Measurements from ENCODE around the gene NOP14.
A peak's percentile ranks its signal among the peaks of the same experiment; 100 is the strongest.
"Not testable (repeated sequence)": the region's sequence is repeated elsewhere in the genome, so short reads cannot be mapped to it uniquely, and the experiment has no call there.

The NOP14 gene

GRCh38 chr4:2941138-2942036 is 21.8 kb downstream of the NOP14 start:
- DNase-seq, result peak; percentile 21

GRCh38 chr4:2940267-2941137 is 22.7 kb downstream of the NOP14 start:
- peak; percentile 26 for DNase-seq

- peak; percentile 36 for DNase-seq
Observed at GRCh38 chr4:2939383-2940243, 23.6 kb downstream of the NOP14 start.

- no peak for DNase-seq
Observed at GRCh38 chr4:2938906-2939305, 24.3 kb downstream of the NOP14 start.

DNA sequence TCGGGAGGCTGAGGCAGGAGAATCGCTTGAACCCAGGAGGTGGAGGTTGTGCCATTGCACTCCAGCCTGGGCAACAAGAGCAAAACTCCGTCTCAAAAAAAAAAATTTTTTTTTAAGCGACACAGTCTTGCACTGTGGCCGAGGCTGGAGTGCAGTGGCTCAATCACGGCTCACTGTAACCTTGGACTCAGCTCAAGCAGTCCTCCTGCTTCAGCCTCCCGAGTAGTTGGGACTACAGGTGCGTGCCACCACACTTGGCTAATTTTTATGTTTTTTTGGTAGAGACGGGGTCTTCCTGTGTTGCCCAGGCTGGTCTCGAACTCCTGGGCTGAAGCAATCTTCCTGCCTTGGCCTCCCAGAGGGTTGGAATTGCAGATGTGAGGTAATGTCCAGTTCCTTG is 24.8 kb downstream of the NOP14 start:
- DNase-seq, result not testable (repeated sequence)

DNA sequence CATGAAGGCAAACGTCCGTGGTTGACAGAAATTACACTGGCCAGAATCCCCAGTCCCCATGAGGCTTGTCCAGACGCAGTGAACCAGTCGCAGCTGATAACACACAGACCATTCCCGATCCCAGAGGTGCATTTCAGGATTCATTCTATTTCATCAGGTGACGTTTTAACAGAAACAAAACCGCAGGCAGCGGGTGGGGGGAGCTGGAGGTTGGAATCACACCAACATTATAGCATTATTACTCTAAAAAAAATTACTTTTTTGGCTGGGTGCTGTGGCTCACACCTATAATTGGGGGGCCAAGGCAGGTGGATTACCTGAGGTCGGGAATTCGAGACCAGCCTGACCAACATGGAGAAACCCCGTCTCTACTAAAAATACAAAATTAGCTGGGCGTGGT is 25.2 kb downstream of the NOP14 start:
- DNase-seq, result no peak

- peak; percentile 39 for DNase-seq
Observed at GRCh38 chr4:2937146-2937857, 25.9 kb downstream of the NOP14 start.

GRCh38 chr4:2936773-2937145 is 26.4 kb downstream of the NOP14 start:
- peak; percentile 40 for DNase-seq

DNA sequence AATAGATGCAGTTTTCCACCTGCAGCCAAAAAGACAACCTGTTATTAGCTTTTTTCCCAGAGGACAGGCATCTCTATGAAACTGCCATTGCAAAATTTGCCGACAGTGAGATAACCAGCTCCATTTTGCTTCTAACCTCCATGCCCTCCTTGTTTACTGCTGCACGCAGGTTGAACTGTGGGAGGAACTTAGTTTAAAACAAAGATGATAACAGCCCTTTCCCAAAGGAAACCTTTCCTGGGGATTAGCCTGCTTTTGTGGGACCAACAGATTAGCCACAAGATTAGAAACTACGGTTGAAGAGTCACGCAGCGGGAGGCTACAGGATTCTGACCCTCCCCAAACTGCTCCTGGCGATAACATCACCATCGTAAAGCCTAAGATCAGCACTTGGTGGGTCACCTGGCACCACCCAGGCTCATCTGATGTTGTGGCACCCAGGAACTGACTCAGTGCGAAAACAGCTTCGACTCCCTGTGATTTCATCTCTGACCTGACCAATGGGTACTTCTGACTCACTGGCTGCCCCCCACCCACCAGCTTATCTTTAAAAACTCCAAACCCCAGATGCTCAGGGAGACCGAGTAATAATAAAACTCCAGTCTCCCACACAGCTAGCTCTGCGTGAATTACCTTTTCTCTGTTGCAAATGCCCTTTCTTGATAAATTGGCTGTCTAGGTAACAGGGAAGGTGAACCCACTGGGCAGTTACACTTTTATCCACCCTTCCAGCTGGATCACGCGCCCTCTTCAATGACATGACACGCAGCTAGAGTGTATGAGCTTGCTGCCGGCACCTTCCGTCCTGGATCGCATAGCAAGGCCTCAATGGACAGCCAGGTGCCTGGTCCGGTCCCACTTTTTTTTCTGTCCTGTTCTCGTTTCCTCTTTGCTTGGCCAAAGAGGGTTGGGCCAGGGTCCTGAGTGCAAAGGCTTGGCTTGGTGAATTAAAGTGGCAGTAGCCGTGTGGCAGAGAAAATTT is 27.2 kb downstream of the NOP14 start:
- DNase-seq, result peak; percentile 46

DNA sequence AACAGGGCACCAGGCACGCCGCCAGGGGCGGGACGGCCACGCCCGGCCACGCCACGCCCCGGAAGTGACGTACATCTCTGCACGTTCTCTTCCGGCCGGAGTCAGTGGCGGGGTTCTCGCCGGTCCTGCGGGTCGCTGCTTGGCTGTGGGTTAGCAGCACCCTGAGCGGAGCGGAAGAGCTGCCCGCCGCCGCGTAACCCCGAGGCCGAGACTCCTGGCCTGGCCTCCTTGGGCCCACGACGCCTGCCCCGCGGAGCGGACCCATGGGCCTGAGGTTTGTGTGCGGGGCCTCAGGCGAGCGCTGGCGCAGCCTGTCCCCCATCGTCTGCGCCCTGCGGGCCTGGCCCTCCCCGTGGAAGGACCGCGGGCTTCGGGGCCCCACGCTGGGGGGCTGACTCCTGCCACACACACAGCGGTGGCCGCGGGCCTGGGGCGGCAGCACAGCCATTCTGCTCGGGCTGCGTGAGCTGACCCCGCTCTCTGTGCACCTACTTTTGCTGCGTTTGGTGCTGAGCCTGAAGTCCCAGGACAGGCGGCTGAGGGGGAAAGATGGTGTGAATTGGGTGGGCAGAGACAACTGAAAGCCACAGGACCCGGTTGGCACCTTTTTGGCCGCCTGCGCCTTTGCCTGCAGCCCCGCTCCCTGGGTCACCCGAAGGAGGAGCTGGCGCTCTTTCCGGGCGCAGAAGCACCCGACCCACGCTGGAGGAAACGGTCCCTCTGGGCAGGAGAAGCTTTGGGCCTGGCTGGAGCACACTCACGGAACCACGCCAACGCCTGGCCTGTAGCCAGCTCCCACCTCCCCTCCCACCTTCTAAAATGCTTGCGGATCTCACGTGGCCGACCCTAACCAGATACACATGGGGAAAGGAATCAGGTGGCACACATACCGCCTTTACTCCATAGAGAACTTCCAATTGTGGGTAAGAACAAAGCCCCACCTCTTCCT is 28.1 kb downstream of the NOP14 start:
- peak; percentile 98 for DNase-seq

- peak; percentile 68 for DNase-seq
Observed at GRCh38 chr4:2934077-2934812, 29.0 kb downstream of the NOP14 start.

GRCh38 chr4:2933566-2934076 is 29.6 kb downstream of the NOP14 start:
- DNase-seq, result no peak

DNA sequence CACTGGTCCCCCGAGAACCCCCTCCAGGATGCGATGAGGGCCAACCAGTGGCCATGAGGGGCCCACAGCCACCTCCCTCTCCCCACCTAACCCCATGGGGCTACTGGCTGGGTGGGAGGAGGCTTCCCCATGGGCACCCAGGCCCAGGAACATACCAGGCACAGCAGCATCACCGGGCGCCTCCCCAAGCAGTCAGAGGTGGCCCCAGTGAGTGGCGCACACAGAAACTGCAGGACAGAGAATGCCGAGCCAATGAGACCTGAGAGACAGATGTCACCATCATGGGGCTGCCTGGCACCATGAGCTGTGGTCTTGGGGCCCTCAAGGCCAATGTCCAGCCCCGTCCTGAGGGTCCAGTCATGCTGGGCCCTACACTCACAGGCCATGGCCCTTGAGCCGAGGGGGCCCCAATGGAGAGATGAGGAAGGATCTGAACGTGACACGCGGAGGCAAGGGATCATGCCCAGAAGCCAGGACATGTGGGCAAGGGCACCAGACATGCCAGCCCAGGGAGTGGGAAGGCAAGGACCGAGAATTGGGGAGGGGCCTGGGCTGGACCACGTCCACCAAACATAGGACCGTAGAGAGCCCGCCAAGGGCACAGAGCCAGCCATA is 30.1 kb downstream of the NOP14 start:
- peak; percentile 44 for DNase-seq

DNA sequence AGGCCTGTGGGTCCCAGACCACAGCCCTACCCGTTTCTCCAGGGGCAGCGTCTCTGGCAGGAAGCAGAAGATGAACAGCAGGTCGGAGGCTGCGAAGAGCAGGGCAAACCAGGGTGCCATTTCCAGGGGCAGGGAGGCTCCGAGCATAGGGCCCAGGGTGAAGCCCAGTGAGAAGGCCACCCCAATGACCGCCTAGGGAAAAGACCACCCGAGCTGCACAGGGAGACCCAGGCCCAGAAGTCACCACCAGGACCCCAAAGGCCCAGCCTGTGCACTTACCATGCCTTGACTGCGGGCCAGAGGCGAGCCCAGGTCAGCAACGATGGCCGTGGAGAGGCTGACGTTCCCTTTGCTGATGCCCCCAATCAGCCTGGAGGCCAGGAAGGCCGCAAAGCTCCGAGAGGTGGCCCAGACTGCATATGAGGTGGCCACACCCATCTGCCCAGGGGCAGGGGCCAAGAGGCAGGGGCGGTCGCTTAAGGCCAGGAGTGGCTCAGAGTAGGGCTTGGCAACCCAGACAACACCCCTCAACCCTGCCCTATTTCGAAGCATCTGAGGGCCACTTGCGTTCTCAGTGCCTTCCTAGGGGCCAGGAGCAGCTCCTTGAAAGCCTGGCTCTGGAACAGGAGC is 30.8 kb downstream of the NOP14 start:
- DNase-seq, result peak; percentile 51

GRCh38 chr4:2931512-2932301 is 31.5 kb downstream of the NOP14 start:
- DNase-seq, result peak; percentile 54

DNA sequence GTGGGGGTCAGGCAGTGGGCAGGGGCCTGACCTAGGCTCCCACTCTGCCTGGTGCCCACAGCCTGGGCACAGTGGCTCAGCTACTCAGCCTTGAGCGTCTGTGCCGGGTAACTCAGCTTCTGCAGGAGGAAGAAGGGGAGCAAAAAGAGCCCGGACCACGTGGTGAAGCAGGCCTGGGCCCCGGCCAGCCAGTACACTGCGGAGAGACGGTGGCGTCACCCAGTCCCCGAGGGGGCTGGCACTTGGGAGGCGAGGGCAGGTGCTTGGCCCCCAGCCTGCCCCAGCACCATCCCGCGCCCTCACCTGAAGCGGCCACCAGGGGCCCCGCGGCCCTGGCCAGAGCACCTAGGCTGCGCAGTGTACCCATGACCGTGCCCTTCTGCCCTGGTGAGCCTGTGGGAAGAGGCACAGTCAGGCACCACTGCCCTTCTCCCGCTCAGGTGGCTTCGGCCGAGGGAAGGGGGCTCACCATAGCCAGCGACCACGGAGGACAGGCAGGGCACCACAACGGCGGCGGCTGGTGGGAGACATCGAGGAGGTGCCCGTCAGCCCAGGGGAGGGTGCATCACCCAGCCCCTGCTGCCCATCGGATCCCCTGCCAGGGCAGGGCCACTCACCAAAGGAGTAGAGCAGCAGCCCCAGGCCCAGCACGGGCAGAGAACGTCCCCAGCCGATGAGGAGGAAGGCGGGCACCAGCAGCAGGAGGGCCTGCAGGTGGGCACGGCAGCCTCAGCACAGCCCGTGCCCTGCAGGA is 32.3 kb downstream of the NOP14 start:
- peak; percentile 50 for DNase-seq
